Type B pancreatic cell (in vitro differentiated cells): ENCODE data around the gene MAEA. TPM values are rescaled to one million over a fixed set of nuclear protein-coding genes. Genes with fewer than 3 reads are reported as not detected.

ENCODE experiments used
- DNase-seq: peaks from one replicate; pipeline ENCODE4 v3.0.0; 2021; ENCODE audit warnings: mixed read lengths; ENCODE audit not compliant: unreplicated experiment; ENCODE audit errors: extremely low spot score
- H3K27ac Mint-ChIP-seq: 2 replicates; pipeline ENCODE4 v1.8.0; 2021; ENCODE audit warnings: mild to moderate bottlenecking, mixed read lengths
- H3K27me3 Mint-ChIP-seq: 2 replicates; pipeline ENCODE4 v1.8.0; 2021; ENCODE audit warnings: mixed read lengths
- H3K36me3 Mint-ChIP-seq: 2 replicates; pipeline ENCODE4 v1.8.0; 2021; ENCODE audit warnings: mixed read lengths
- H3K4me1 Mint-ChIP-seq: one replicate; pipeline ENCODE4 v1.8.0; 2021; ENCODE audit warnings: mixed read lengths; ENCODE audit not compliant: unreplicated experiment
- H3K4me3 Mint-ChIP-seq: 2 replicates; pipeline ENCODE4 v1.8.0; 2021; ENCODE audit warnings: mild to moderate bottlenecking, mixed read lengths
- H3K9me3 Mint-ChIP-seq: 2 replicates; pipeline ENCODE4 v1.8.0; 2021; ENCODE audit warnings: mixed read lengths
- CTCF ChIP-seq: fragments of 200-600 bp; sonication (generic); conservative IDR thresholded peaks from 2 replicates; pipeline ENCODE4 v1.5.0; 2021; ENCODE audit warnings: antibody characterized with exemption, mild to moderate bottlenecking
- total RNA-seq: library from RNA; stranded (reverse); gene quantifications from 2 replicates; pipeline ENCODE4 v1.2.1, GENCODE V29; 2021; ENCODE audit warnings: low replicate concordance

MAEA gene
- total RNA-seq, 1 donor from 2014 or later = 81.5 TPM

- Mint-ChIP-seq H3K4me1 (peaks cover 18% of the 10 kb centered on the region), H3K27me3 (no peaks in the 10 kb centered on the region), H3K27ac (no peak overlapping the region), H3K36me3 (peaks cover 24% of the 10 kb centered on the region), H3K9me3 (no peaks in the 10 kb centered on the region), H3K4me3 (no peak overlapping the region)
- no peak for DNase-seq
- no peak for TF ChIP-seq CTCF
Observed at GRCh38 chr4:1305261-1305711, 15.6 kb downstream of the MAEA start.

GRCh38 chr4:1305781-1306455 is 16.2 kb downstream of the MAEA start:
- Mint-ChIP-seq H3K27ac (peak overlapping the region; percentile 66), H3K4me3 (no peak overlapping the region), H3K27me3 (no peaks in the 10 kb centered on the region), H3K9me3 (no peaks in the 10 kb centered on the region), H3K36me3 (peaks cover 23% of the 10 kb centered on the region), H3K4me1 (peaks cover 18% of the 10 kb centered on the region)
- no peak for TF ChIP-seq CTCF
- no peak for DNase-seq

- no peaks in the 10 kb centered on the region for H3K9me3 Mint-ChIP-seq
- H3K27me3 Mint-ChIP-seq = no peaks in the 10 kb centered on the region
- no peak for TF ChIP-seq CTCF
- no peak overlapping the region for H3K4me3 Mint-ChIP-seq
- H3K27ac Mint-ChIP-seq = no peak overlapping the region
- peaks cover 12% of the 10 kb centered on the region for H3K36me3 Mint-ChIP-seq
- peaks cover 18% of the 10 kb centered on the region for H3K4me1 Mint-ChIP-seq
- no peak for DNase-seq
Observed at GRCh38 chr4:1307951-1308735, 18.5 kb downstream of the MAEA start.

- H3K4me3 Mint-ChIP-seq = peak overlapping the region; percentile 79
- no peaks in the 10 kb centered on the region for H3K27me3 Mint-ChIP-seq
- H3K36me3 Mint-ChIP-seq = peaks cover 18% of the 10 kb centered on the region
- H3K4me1 Mint-ChIP-seq = peaks cover 18% of the 10 kb centered on the region
- no peaks in the 10 kb centered on the region for H3K9me3 Mint-ChIP-seq
- TF ChIP-seq CTCF = no peak
- peak overlapping the region; percentile 71 for H3K27ac Mint-ChIP-seq
- DNase-seq = peak; percentile 89
Observed at GRCh38 chr4:1309261-1310010, 19.7 kb downstream of the MAEA start.

- no peak for DNase-seq
- Mint-ChIP-seq H3K27ac (peak overlapping the region; percentile 43), H3K9me3 (no peaks in the 10 kb centered on the region), H3K27me3 (no peaks in the 10 kb centered on the region), H3K4me1 (peaks cover 18% of the 10 kb centered on the region), H3K36me3 (peaks cover 23% of the 10 kb centered on the region), H3K4me3 (peak overlapping the region; percentile 79)
- no peak for TF ChIP-seq CTCF
Observed at GRCh38 chr4:1310031-1310795, 20.5 kb downstream of the MAEA start.
